HG03097 (cell line): ENCODE results near the gene MTUS2.

Source experiments
- ATAC-seq: cut with Tn5 transposase; IDR thresholded peaks from one replicate; pipeline ENCODE4 v1.9.1; 2021; ENCODE audit not compliant: unreplicated experiment, low FRiP score

The MTUS2 gene

DNA sequence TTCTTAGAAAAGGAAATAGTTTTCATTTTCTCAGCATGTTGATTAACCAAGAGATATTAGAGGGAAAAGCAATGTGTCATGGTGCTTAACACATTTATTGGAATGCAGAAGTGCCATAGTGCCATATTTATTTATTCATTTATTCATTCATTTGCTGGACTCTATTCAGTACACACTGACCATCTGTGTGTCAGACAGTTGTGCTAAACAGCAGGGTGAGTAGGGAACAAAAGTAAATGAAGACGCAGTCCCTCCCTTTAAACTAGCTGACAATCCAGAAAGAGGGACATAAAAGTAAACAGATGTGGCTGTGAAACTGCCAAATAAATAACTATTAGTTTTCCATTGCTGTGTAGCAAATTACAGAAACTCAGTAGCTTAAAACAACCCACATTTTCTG lies 323.7 kb downstream of the MTUS2 start:
- no peak for ATAC-seq

DNA sequence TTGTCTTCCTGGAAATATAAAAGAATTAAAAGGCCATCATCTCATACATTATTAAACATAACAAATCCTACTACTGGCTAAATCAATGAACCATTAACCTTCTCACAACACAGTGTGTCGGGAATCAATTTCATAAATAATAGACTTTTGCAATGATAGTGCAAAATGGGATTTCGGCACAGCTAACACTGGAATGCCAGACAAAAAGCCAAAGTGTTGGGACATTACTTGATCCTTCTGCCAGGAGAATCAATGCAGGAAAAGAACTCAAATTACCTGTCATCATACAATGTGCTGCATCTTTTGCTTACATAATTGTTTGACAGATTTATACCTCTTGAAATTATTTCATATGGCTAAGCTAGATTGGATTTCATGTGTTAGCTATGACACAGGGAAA lies 334.3 kb downstream of the MTUS2 start:
- ATAC-seq, result no peak

DNA sequence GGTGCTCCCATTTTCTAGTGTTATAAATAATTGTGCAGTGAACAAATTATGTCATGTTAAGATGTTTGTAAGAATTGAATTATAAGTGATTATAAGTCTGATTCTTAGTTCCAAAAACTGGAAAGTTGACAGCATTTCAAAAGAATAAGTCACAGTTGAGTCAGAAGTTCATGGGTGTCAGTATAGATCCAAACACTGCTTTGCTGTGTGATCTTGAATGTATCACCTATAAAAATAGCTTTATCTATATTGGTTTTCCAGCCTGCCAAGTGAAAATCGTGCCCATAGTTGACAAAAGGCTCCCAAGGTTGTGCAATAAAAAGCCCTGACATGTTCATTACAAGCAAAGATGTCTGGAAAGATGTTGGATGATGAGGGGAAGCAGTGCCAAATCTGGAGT lies 336.0 kb downstream of the MTUS2 start:
- no peak for ATAC-seq

DNA sequence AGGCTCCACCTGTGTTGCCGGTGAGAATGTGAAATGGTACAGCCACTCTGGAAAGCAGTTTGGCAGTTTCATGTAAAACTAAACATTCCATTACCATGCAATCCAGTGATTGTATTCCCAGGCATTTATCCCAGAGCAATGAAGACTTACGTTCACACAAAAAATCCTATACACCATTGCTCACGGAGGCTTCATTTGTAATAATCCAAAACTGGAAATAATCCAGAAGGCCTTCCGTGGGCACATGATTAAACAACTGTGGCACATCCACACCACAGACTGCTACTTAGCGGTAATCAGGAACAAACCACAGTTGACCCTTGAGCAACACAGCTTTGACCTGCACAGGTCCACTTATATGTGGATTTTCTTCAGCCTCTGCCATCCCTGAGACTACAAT lies 339.7 kb downstream of the MTUS2 start:
- ATAC-seq, result no peak

DNA sequence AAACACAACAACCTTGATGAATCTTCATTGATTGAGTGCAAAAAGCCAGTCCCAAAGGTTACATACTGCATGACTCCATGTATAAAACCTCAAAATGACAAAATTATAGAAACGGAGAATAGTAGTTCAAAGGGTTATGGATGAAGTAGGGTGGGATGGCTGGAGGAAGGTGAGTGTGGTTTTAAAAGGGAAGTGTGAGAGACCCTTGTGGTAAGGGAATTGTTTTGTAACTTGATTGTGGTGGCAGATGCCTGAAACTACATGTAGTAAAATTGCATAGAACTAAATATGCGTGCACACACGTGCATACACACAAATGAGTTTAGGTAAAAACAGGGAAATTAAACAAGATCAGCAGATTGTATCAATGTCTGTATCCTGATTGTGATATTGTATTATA lies 340.7 kb downstream of the MTUS2 start:
- no peak for ATAC-seq

DNA sequence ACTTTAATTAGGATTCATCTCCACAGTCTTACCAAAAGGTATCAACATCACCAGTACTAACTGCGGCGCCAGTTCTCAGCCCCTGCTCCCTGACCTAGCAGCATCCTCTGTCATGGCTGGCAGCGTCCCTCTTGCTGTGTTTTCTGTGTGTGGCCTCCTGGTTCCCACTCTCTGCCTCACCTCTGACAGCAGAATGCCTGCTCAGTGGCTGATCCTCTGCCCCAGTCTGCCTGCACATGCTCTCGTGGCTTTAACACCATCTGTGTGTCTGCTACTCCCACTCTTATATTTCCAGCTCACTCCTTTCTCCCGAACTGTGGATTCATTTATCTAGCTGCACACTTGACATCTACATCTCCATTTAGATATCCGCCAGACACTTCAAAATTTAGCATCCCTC lies 341.5 kb downstream of the MTUS2 start:
- no peak for ATAC-seq

DNA sequence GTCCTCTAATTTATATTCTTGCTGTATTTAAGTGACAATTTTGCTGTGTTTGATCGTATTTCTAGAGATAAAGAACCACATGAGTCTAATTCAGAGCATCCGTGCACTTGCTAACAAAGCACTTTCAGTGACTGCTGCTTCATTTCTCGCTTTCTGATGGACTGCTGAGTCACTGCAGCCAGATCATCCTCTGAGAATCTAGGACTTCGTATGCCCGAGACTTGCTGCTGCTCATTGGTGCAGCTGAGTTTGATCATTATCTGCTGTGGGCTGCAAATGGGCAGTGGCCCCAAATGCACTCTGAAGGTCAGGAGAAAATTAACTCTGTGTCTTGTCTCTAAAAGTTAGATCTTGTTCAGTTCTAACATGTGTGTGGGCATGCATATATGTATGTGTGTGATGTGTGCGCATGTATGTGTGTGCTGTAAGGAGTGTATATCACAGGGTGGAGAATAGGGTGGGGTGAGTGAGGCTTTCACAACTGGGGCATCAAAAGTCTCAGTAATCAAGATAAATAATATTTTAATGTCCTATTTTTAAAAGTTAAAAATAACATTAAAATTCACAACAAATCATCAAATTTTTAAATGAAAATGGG lies 342.6 kb downstream of the MTUS2 start:
- no peak for ATAC-seq

DNA sequence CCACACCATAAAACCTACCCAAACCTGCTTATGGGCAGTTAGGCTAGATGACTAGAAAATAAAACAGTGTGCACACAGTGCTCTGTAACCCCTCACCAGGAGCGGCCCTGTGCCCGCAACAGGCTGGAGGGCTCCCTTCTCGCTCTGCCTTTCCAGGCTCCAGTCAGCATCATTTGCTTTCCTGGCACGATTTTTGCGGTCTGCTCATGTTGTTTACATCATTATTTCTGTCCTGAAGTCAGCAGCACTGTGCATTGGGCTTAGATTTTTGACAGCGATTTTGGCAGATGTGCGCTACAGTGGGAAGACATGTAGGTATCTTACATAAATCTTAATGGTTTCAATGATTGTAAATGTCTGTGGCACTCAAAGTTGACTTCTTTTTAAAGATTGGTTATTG lies 344.0 kb downstream of the MTUS2 start:
- no peak for ATAC-seq

DNA sequence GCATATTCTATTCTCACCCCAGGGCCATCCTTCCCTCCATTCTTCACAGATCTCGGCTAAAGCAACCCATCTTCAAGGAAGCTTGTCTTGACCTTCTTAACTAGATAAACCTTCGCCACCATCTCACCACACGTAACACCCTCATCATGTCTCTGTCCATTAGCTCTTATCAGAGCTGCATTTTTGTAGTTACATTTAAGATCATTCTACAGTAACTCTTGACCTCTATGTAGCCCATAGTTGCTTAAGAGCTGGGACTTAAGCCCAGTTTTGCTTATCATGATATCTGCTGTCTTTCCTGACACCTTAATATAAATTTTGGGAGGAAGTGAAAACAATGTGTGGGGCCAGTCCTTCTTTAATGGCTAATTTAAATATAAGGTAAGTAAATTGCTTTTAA lies 345.1 kb downstream of the MTUS2 start:
- no peak for ATAC-seq

DNA sequence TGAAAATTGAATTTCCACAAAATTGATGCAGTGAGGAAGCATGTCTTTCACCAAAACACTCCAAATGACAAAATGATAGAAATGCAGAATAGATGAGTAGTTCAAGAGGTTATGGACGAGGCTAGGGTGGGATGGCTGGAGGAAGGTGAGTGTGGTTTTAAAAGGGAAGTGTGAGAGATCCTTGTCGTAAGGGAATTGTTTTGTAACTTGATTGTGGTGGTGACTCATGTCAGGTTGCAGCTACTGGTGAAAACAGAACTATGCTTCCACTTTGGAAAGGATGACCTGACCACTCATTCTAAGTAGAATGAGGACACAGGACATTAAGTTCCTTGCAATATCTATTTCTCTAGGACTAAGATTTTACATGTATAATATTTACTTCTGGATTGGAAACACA lies 345.7 kb downstream of the MTUS2 start:
- ATAC-seq, result no peak

DNA sequence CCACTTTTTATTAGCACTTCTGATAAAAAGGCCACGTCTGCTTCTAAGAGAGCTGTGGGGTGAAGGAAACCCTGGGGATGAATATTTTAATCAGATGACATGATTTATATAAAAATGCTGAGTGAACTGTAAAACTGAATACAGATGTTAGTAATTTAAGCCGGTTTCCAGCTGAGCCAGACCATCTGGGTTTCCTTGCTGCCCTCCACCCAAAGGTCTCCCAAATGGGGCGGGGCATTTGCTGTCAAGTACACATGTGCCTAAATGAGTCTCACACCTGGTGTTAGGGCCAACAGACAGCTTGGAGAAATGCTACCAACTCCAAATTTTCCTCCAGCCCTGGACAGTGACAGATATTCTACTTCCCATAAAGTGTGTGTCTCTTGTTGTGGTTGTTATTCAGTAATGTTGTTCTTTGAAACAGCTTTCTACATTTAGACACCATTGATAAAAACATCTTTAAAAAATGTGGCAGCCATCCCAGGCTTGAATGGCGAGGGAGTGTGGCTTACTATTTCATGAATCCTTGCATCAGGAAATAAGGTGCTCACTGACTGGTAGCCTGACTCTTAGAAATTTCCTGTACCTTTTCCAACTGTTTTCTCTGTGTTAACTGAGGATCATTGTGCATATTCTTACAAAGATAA lies 350.4 kb downstream of the MTUS2 start:
- ATAC-seq, result no peak

DNA sequence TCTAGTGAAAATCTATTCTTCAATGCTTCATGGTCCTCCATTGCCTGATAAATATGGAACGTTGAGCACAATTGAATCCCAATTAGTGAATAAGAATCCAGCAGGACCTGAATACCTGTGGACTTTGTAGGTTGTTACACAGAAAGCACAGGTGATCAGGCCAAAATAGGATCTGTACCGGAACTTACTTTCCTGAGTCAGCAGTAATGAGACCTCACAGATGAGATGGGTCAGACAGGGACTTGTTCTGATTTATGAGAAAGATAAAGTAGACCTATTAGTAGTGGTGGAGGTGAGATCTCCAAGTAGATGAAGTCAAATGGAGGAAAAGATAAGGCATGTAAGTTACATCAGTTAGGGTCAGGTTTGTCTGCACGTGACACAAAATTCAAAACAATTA lies 351.1 kb downstream of the MTUS2 start:
- ATAC-seq, result no peak

DNA sequence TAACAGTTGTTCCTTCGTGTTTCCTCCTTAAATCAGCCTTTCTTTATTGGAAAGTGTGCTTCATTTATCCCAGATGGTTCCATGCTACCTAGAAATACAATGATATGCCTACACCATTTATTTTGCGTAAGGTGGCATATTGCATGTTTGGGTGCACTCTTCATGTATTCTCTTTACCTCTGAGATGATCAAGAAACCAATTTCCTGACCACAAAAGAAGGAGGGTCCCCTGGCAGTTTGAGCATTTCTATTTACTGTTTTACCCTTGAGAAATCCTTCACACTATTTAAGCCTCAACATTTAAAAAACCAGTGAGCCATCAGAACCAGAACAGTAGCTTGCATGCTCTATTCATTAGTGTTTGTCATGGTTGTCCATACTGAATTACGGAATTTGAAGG lies 354.0 kb downstream of the MTUS2 start:
- ATAC-seq, result no peak

DNA sequence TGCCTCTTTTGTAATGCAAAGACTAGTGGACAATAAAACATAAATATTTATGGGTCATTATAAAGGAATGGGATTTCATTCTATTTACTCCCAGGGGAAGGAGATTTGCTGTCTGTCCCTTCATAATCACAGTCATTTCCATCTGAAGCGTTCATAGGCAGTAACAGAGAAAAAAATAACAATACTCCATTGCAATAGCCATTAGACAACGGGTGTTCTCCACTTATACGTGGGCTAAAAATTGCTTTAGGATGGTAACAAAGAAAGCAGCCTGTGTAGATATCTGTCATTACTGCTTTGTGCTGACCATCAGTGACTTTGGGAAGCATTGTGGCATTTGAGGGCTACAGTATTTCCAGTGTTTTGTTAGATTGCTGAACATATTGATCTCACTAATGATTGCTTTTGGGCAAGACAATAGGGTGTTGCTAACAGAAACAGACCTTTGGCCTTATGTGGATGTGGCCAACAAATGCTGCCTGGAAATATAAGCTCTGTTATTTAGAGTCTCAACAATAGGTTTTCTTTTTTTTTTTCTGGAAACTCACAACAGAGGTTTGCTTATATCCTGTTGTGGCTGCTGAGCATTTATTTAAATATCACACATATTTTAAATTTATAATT lies 355.2 kb downstream of the MTUS2 start:
- ATAC-seq, result no peak

DNA sequence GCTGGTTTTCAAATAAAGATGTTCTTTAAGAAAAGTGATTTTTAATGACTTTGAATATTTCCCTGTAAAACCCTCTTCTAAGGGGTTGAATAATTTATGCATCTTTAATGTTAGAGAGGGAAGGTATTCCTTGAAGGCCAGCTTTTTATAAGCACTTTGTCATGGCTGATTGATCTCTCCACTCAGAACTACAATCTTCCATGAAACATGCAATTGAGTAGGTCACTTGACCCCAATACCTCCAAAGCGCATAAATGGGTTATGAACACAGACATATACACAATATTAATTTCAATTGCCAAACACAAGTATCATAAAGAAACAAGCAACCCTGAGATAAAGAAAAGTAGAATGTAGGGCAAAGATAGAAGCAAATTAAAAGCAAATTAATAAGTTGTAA lies 359.9 kb downstream of the MTUS2 start:
- no peak for ATAC-seq

DNA sequence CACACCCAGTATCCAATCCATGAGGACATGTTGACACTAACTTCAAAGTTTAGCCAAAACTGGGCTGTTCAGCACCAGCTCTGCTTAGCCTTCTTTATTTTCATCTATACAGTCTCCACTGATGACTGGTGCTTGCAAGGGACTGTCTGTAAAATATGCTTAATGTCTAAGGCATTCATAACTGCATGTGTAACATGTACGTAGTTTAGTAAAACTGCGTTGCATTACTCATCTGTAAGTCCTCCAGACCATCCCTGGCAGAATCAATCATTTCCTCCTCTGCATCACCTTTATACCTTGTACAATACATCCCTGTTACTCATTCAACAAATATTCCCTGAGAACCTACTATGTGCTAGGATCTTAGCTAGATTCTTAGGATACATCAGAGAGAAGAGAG lies 362.1 kb downstream of the MTUS2 start:
- ATAC-seq, result no peak

DNA sequence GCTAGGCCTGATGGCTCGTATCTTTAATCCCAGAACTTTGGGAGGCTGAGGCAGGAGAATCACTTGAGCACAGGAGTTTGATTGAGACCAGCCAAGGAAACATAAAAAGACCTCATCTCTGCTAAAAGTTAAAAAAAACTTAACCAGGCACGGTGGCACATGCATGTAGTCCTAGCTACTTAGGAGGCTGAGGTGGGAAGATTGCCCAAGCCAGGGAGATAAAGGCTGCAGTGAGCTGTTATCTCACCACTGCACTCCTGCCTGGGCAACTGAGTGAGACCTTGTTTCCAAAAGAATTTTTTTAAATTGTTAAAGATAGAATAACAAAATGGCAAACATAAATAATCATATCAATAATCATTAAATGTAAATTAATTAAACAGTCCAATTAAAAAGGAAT lies 365.8 kb downstream of the MTUS2 start:
- ATAC-seq, result no peak

DNA sequence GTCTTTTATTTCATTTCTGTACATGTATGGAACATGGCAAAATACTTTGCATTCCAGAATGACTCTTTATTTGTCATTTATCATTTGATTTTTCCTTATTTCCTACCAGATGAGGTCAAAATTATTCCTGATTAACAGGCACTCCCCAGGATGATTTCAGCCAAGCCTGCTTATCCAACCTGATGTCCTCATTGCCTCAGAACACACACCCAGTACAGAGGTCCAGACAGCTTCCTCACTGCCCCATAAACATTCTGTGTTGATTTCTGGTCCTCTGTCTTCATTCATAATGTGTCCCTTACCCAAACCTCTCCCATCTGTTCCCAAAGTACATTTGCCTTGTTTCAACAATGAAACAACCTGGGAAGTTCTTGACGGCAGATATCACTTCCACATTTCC lies 367.4 kb downstream of the MTUS2 start:
- ATAC-seq, result no peak

DNA sequence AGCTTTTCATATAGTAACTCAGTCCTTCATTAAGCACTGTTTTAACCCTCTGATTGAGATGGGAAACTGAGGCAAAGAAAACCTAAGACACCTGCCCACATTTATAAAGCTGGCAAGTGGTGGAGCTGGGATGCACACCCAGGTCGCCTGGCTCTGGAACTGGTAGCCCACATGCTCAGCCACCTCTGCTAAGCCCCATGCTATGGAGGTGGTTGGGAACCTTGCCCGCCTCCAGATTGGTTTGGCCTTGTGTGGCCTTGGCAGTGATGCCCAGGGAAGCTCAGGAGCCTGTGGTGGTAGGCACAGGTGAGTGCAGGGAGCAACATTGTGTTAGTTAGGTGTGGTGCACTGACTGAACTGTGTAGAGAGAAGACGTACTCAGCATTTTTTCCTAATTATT lies 370.2 kb downstream of the MTUS2 start:
- no peak for ATAC-seq

DNA sequence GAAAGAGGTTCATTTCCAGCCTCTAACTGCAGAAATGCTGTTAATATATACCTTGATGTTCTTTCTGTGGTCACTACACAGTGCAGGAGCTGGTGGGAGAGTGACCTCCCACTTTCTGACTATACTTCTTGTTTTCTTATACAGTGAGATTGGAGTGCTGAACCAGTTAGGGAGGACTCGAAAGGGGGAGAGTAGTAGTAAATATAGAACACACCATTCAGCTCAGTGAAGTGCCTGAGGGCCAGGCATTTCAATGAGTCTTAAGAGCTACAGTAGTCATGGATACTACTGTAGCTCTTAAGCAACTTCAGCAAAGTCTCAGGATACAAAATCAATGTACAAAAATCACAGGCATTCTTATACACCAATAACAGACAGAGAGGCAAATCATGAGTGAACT lies 372.9 kb downstream of the MTUS2 start:
- no peak for ATAC-seq

DNA sequence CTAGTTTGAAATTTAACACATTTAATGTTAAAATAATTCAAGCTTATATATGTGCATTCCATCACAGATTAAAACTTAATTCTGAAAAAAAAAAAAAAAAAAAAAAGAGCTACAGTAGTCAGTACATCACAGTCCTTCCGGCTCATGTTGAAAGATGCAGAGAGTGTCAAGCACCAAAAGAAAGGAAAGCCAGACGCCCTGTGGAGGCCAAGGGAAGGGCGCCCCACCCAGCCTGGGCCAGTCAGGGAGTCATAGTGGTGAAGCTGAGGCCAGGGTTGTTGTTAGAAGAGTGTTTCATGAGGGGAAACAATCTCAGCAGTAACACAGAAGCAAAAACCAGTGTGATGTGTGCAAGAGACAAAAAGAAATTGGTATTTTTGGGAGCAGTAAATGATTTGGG lies 375.3 kb downstream of the MTUS2 start:
- ATAC-seq, result no peak

DNA sequence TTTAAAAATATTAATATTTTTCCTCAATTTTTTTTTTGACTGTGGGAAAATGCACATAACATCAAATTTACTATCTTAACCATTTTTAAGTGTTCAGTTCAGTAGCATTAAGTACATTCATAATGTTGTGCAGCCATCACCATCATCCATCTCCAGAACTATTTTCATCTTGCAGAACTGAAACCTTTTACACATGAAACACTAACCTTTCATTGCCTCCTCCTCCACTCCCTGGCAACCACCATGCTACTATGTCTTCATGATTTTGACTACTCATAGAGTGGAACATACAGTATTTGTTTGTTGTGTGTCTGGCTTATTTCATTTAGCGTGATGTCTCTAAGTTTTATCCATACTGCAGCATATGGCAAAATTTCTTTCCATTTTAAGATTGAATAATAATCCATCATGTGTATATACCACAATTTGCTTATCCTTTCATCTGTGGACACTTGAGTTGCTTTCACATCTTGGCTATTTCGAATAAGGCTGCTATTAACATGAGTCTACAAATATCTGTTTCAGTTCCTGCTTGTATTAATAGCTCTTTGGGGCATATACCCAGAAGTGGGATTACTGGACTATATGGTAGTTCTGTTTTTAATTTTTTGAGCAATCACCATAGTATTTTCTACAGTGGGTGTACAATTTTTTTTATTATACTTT lies 376.4 kb downstream of the MTUS2 start:
- ATAC-seq, result peak; percentile 96
